Metanephros (tissue), 2 donors: ENCODE measurements around the gene ZDHHC16. TPM values are rescaled to one million over a fixed set of nuclear protein-coding genes. Genes with fewer than 3 reads are reported as not detected.

Experiments used
- small RNA-seq: library from RNA; depleted of rRNA; stranded (forward); fragments of <200 nt; gene quantifications from one replicate; pipeline ENCODE3, GENCODE V24; 2014; ENCODE audit warnings: low replicate concordance
- total RNA-seq: library from RNA; depleted of rRNA; stranded (reverse); fragments of >200 nt; gene quantifications from one replicate; pipeline ENCODE4 v1.2.3, GENCODE V29; 2014

The ZDHHC16 gene
- 22.2 TPM for total RNA-seq

DNA sequence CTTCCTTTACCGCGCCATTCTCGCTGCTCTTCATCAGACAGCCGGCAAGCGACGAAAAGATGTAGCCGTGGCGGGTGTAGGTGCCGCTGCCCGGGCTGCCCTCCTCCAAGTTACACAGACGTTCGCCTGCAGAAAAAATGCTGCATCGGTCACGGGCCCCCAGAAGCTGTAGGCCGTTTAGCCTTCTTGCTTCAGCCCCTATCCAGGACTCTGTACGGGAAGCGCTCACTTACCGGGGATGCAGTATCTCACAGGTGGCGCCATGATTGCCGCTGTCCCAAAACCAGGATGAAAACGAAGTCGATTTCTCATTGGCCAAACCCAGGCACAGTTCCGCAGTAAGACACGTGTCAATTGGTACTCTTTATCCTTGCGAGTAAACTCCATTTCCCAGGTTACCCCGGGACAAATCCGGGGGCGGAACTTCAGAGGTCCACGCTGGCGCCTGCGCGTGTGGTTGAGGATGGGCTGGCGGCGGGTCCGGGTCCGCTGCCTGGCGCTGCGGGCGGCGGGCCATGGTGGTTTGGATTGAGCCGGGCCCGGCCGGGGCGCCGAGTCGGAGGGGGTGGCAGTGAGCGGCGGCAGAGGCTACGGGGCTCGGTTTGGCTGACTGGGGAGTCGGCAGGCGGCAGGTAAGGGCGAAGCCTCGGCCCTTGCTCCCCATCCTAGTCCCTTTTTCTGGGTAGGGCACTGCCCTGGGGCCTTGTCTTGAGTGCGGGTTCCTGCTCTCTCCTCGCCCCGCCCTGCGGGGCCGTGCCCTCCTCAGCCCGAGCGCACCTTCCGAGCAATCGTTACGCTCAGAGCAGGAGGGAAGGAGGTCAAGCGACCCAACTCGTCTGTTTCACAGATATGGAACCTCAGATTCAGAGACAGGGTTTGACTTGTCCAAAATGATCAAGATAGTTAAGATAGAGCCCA is at the start of gene ZDHHC16, which contains the start of gene EXOSC1:
TSS of gene ZDHHC16 (plus strand) at position 454 of the 918 bp plus-strand sequence. CDS start 5,501 bp downstream, outside the sequence.
TSS of gene EXOSC1 (minus strand) at position 285 of the 918 bp plus-strand sequence. CDS start at position 264, 21 bp downstream.

GRCh38 chr10:97400665-97401454 is 45.1 kb upstream of the ZDHHC16 start, which contains the start of gene RRP12:
TSS of gene RRP12 (minus strand) at chr10:97401340. CDS start at chr10:97401231, 109 bp downstream.

DNA sequence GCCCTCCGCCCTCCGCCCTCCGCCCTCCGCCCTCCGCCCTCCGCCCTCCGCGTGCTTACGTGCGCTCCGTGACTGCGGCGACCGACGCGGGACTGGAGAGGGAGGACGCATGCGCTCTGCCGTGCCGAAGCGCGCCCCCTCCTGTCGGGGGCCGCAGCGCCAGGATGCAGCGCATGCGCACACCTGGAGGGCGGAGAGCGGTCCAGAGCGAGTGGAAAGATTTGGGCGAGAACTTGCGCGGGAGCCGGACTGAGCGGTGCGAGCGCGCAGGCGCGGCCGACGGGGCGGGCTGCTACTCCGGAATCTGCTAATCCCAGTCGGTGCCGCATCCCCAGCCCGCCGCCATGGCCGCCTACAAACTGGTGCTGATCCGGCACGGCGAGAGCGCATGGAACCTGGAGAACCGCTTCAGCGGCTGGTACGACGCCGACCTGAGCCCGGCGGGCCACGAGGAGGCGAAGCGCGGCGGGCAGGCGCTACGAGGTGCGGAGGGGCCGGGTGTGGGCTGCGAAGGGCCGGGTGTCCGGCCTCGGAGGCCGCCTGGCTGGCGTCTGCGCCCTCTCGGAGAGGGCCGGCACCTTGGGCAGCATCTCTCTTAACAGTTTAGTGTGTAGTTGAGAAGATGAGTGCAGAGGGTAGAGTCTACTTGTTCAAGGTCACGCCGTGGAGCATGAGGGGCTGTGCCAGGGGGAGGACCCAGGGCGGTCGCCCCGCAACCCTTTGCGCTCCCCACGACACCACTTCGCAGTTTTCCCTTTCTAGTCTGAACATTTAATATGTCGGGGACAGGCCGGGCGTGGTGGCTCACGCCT is 19.8 kb upstream of the ZDHHC16 start, which contains the start of gene PGAM1:
TSS of gene PGAM1 (plus strand) at position 228 of the 812 bp plus-strand sequence. CDS start at position 345, 117 bp downstream.

GRCh38 chr10:97498076-97498840 is 52.3 kb downstream of the ZDHHC16 start, which contains the start of gene MMS19:
TSS of gene MMS19 (minus strand) at chr10:97498422. CDS start at chr10:97498384, 38 bp downstream.

DNA sequence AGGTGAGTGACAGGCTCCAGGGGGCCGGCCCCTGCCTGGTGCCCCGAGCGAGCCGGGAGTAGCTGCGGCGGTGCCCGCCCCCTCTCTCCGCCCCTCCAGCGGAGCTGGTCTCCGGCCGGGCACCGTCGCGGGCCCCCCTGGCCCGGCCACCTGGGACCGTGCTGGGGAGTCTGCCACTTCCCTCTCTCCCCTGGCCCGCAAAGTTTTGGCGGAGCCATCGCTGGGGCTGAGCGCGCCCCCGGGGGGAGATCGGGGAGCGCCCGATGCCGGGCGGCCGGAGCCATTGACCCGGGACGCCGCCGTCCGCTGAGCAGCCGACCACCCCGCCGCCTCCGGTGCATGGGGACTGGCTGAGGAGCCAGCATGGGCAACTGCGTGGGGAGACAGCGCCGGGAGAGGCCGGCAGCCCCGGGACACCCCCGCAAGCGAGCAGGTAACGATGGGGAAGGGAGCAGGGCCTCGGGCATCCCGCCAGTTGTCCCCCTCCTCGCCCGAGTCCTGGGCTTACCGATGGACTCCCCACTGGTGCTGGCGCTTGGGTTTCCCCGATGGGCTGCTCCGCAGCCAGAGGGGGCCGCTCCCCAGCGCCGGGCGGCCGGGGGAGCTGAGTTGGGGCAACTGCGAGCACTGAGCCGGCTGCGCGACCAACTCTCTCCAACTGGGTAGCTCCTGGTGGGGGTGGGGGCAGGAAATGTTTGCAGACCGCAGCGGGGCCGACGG is 53.0 kb downstream of the ZDHHC16 start, which contains the start of gene UBTD1:
TSS of gene UBTD1 (plus strand) at position 84 of the 720 bp plus-strand sequence. CDS start at position 364, 280 bp downstream.

Small RNA genes within 50 kb of the gene (small RNA-seq; reads per million reads assigned to genes)
- not detected for gene RF00019

Other genes with a start within 250 kb of the ZDHHC16 start
- gene ARHGAP19, start 153.5 kb upstream of the ZDHHC16 start, total RNA-seq = 18.0 TPM
- gene FRAT1, start 126.9 kb upstream of the ZDHHC16 start, total RNA-seq = 4.3 TPM
- 17.3 TPM for gene FRAT2, start 111.4 kb upstream of the ZDHHC16 start, total RNA-seq
- gene RRP12, start 44.8 kb upstream of the ZDHHC16 start, total RNA-seq = 27.2 TPM
- 163 TPM for gene PGAM1, start 20.0 kb upstream of the ZDHHC16 start, total RNA-seq
- 32.3 TPM for gene EXOSC1, start 169 bp upstream of the ZDHHC16 start, total RNA-seq
- gene MMS19, start 52.2 kb downstream of the ZDHHC16 start, total RNA-seq = 76.0 TPM
- 15.2 TPM for gene UBTD1, start 52.7 kb downstream of the ZDHHC16 start, total RNA-seq
- 1.6 TPM for gene ANKRD2, start 126.6 kb downstream of the ZDHHC16 start, total RNA-seq
- 26.2 TPM for gene HOGA1, start 138.2 kb downstream of the ZDHHC16 start, total RNA-seq
- 2.3 TPM for gene C10orf62, start 143.5 kb downstream of the ZDHHC16 start, total RNA-seq
- 8.6 TPM for gene MORN4, start 187.3 kb downstream of the ZDHHC16 start, total RNA-seq
- 16.2 TPM for gene PI4K2A, start 194.5 kb downstream of the ZDHHC16 start, total RNA-seq
- gene AVPI1, start 241.1 kb downstream of the ZDHHC16 start, total RNA-seq = 9.9 TPM